Gastrocnemius medialis (tissue), 4 donors: ENCODE results near the gene TMEM51. TPM values are rescaled to one million over a fixed set of nuclear protein-coding genes. Genes with fewer than 3 reads are reported as not detected.

Experiments used
- ATAC-seq, 2 donors: fragments of 150-250 bp; one replicate each; pipeline ENCODE4 v1.9.1; 2016
- DNase-seq, 2 donors: peaks; one replicate each; pipeline ENCODE4 v3.0.0-alpha.2; 2019
- H3K27ac ChIP-seq, 4 donors: fragments of 200-600 bp; sonication (generic); 1 replicate in 1 of 4; 2 replicates in 3 of 4; pipeline ENCODE4 v1.5.1; 2016 to 2018; ENCODE audit warnings: mild to moderate bottlenecking in 2 of 4, moderate library complexity in 1 of 4
- H3K27me3 ChIP-seq, 3 donors: fragments of 200-600 bp; sonication (generic) in 2 of 3; 1 replicate in 1 of 3; 2 replicates in 2 of 3; pipeline versions ENCODE4 v1.5.1 to v1.6.0; 2016 to 2019; ENCODE audit warnings: mild to moderate bottlenecking in 1 of 3, moderate library complexity in 1 of 3
- H3K36me3 ChIP-seq, 2 donors: fragments of 200-600 bp; sonication (generic) in 1 of 2; one replicate each; pipeline ENCODE4 v1.5.1; 2017 to 2018
- H3K4me1 ChIP-seq, 2 donors: fragments of 200-600 bp; sonication (generic) in 1 of 2; one replicate each; pipeline ENCODE4 v1.5.1; 2016 to 2017; ENCODE audit warnings: mild to moderate bottlenecking in 2 of 2
- H3K4me3 ChIP-seq, 4 donors: fragments of 200-600 bp; sonication (generic) in 3 of 4; 1 replicate in 1 of 4; 2 replicates in 3 of 4; pipeline ENCODE4 v1.5.1; 2016 to 2019; ENCODE audit warnings: mild to moderate bottlenecking in 2 of 4
- H3K9me3 ChIP-seq, 3 donors: fragments of 200-600 bp; sonication (generic) in 2 of 3; 1 replicate in 1 of 3; 2 replicates in 2 of 3; pipeline ENCODE4 v1.5.1; 2016 to 2019
- CTCF ChIP-seq, 5 experiments: fragments of 450-650 bp in 3 of 5; fragments of 200-600 bp in 2 of 5; sonication (generic) in 2 of 5; IDR thresholded peaks in 4 of 5; conservative IDR thresholded peaks in 1 of 5; 1 replicate in 4 of 5; 2 replicates in 1 of 5; pipeline ENCODE4 v1.5.1; 2016 to 2019; ENCODE audit warnings: antibody characterized with exemption in 5 of 5, mild to moderate bottlenecking in 3 of 5, moderate library complexity in 3 of 5
- POLR2A ChIP-seq, 2 donors: fragments of 450-650 bp; IDR thresholded peaks; one replicate each; pipeline ENCODE4 v1.6.1; 2017; ENCODE audit warnings: antibody characterized with exemption in 2 of 2, mild to moderate bottlenecking in 2 of 2, moderate library complexity in 2 of 2
- in situ Hi-C, 4 donors: fragments of 200-750 bp; cut with MboI; loops; one replicate each; pipeline versions ENCODE4 v1.15.0 to v1.8.0; 2017; ENCODE audit warnings: low sequenced_read_pairs in 4 of 4
- intact Hi-C: fragments of 100-400 bp; cut with DNase I; formaldehyde crosslinking; loops from one replicate; pipeline ENCODE4 v1.15.1; 2023; ENCODE audit warnings: low total_unique reads
- total RNA-seq, 4 donors: library from RNA; depleted of rRNA; stranded (reverse); fragments of >200 nt; gene quantifications; one replicate each; pipeline versions ENCODE4 v1.1.0 to v1.2.3, GENCODE V29; 2016

Gene TMEM51
- total RNA-seq, 4 donors from 2014 or later, result 0.73 to 2.7 (median 1.8) TPM; not detected in 1

- Histone ChIP-seq H3K27ac (no peak overlapping the region), H3K4me1 (no peaks in the 10 kb centered on the region), H3K4me3 (no peak overlapping the region), H3K36me3 (no peaks in the 10 kb centered on the region), H3K27me3 (no peaks in the 10 kb centered on the region), H3K9me3 (no peaks in the 10 kb centered on the region)
- intact Hi-C loops (no loop called here), in situ Hi-C loops (no loop called here)
- ATAC-seq (no peak), DNase-seq (no peak)
- no peak for TF ChIP-seq CTCF (IDR thresholded peaks at IDR 0.05 in 4 of 5, conservative IDR thresholded peaks at IDR 0.05 in 1 of 5)
- no peak for TF ChIP-seq POLR2A (IDR thresholded peaks at IDR 0.05)
Observed at GRCh38 chr1:15238789-15239188, 85.2 kb downstream of the TMEM51 start.

GRCh38 chr1:15242766-15243165 is 89.2 kb downstream of the TMEM51 start:
- no peak for TF ChIP-seq CTCF (IDR thresholded peaks at IDR 0.05 in 4 of 5, conservative IDR thresholded peaks at IDR 0.05 in 1 of 5)
- no peak for TF ChIP-seq POLR2A (IDR thresholded peaks at IDR 0.05)
- peaks cover 7 to 9% (median 8%) of the 10 kb centered on the region in 3 donors for H3K27me3 ChIP-seq
- H3K9me3 ChIP-seq, result no peaks in the 10 kb centered on the region
- ATAC-seq, result no peak
- in situ Hi-C loops, result no loop called here
- no peaks in the 10 kb centered on the region for H3K36me3 ChIP-seq
- DNase-seq, result no peak
- no peaks in the 10 kb centered on the region for H3K4me1 ChIP-seq
- H3K4me3 ChIP-seq, result no peak overlapping the region
- H3K27ac ChIP-seq, result no peak overlapping the region
- intact Hi-C loops, result no loop called here

- Histone ChIP-seq H3K27ac (no peak overlapping the region), H3K4me1 (no peaks in the 10 kb centered on the region), H3K4me3 (no peak overlapping the region), H3K36me3 (no peaks in the 10 kb centered on the region), H3K9me3 (no peaks in the 10 kb centered on the region), H3K27me3 (peaks cover 7 to 15% (median 13%) of the 10 kb centered on the region in 3 donors)
- ATAC-seq, result no peak
- no peak for TF ChIP-seq CTCF (IDR thresholded peaks at IDR 0.05 in 4 of 5, conservative IDR thresholded peaks at IDR 0.05 in 1 of 5)
- no peak for TF ChIP-seq POLR2A (IDR thresholded peaks at IDR 0.05)
- no peak for DNase-seq
- intact Hi-C loops, result no loop called here
- in situ Hi-C loops, result no loop called here
Observed at GRCh38 chr1:15243275-15244043, 89.9 kb downstream of the TMEM51 start.

- DNase-seq (no peak), ATAC-seq (no peak)
- intact Hi-C loops, result no loop called here
- in situ Hi-C loops, result no loop called here
- H3K27ac ChIP-seq, result no peak overlapping the region
- no peaks in the 10 kb centered on the region for H3K9me3 ChIP-seq
- no peaks in the 10 kb centered on the region for H3K36me3 ChIP-seq
- TF ChIP-seq CTCF (IDR thresholded peaks at IDR 0.05 in 4 of 5, conservative IDR thresholded peaks at IDR 0.05 in 1 of 5) (no peak), POLR2A (IDR thresholded peaks at IDR 0.05) (no peak)
- peaks cover 7 to 20% (median 13%) of the 10 kb centered on the region in 3 donors for H3K27me3 ChIP-seq
- H3K4me3 ChIP-seq, result no peak overlapping the region
- H3K4me1 ChIP-seq, result no peaks in the 10 kb centered on the region
Observed at GRCh38 chr1:15244813-15245212, 91.3 kb downstream of the TMEM51 start.
